Glutamatergic neuron (in vitro differentiated cells): Measurements from ENCODE around the gene IGLON5. TPM values are rescaled to one million over a fixed set of nuclear protein-coding genes. Genes with fewer than 3 reads are reported as not detected.

Experiments
- DNase-seq: peaks from one replicate; pipeline ENCODE4 v3.0.0; 2022
- H3K27ac Mint-ChIP-seq: one replicate; pipeline ENCODE4 v1.8.0; 2020; ENCODE audit warnings: mild to moderate bottlenecking, mixed read lengths, inconsistent platforms; ENCODE audit not compliant: unreplicated experiment
- H3K27me3 Mint-ChIP-seq: one replicate; pipeline ENCODE4 v1.8.0; 2020; ENCODE audit warnings: mild to moderate bottlenecking, moderate library complexity, mixed read lengths, inconsistent platforms; ENCODE audit not compliant: unreplicated experiment
- H3K36me3 Mint-ChIP-seq: one replicate; pipeline ENCODE4 v1.8.0; 2020; ENCODE audit warnings: mild to moderate bottlenecking, mixed read lengths, inconsistent platforms; ENCODE audit not compliant: unreplicated experiment
- H3K4me1 Mint-ChIP-seq: one replicate; pipeline ENCODE4 v1.8.0; 2020; ENCODE audit warnings: mild to moderate bottlenecking, low read depth, mixed read lengths, inconsistent platforms; ENCODE audit not compliant: unreplicated experiment
- H3K4me3 Mint-ChIP-seq: one replicate; pipeline ENCODE4 v1.8.0; 2020; ENCODE audit warnings: mild to moderate bottlenecking, mixed read lengths, inconsistent platforms; ENCODE audit not compliant: unreplicated experiment
- H3K9me3 Mint-ChIP-seq: one replicate; pipeline ENCODE4 v1.8.0; 2020; ENCODE audit warnings: mild to moderate bottlenecking, moderate library complexity, mixed read lengths, inconsistent platforms; ENCODE audit not compliant: unreplicated experiment
- total RNA-seq: library from RNA; stranded (reverse); fragmentation: NEBNext Ultra II Directional; extraction: Animal tissue kit (Norgen Biotek cat#: 25700); gene quantifications from one replicate; pipeline ENCODE4 v1.2.1, GENCODE V29; 2021; ENCODE audit not compliant: unreplicated experiment
- TF ChIP-seq, protein P1 (sequence below): fragments of 200-600 bp; sonication (generic); IDR thresholded peaks from one replicate; pipeline ENCODE4 v1.5.0; 2021; ENCODE audit not compliant: partially characterized antibody, unreplicated experiment

Gene IGLON5
- total RNA-seq, 1 donor from 2014 or later, result 59.9 TPM

- peak; percentile 20 for DNase-seq
- Mint-ChIP-seq H3K27me3 (peaks cover 4% of the 10 kb centered on the region), H3K27ac (no peak overlapping the region), H3K36me3 (no peaks in the 10 kb centered on the region), H3K4me3 (no peak overlapping the region), H3K4me1 (peaks cover 9% of the 10 kb centered on the region), H3K9me3 (peaks cover 4% of the 10 kb centered on the region)
- TF ChIP-seq, protein P1, sequence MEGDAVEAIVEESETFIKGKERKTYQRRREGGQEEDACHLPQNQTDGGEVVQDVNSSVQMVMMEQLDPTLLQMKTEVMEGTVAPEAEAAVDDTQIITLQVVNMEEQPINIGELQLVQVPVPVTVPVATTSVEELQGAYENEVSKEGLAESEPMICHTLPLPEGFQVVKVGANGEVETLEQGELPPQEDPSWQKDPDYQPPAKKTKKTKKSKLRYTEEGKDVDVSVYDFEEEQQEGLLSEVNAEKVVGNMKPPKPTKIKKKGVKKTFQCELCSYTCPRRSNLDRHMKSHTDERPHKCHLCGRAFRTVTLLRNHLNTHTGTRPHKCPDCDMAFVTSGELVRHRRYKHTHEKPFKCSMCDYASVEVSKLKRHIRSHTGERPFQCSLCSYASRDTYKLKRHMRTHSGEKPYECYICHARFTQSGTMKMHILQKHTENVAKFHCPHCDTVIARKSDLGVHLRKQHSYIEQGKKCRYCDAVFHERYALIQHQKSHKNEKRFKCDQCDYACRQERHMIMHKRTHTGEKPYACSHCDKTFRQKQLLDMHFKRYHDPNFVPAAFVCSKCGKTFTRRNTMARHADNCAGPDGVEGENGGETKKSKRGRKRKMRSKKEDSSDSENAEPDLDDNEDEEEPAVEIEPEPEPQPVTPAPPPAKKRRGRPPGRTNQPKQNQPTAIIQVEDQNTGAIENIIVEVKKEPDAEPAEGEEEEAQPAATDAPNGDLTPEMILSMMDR, result no peak
Observed at GRCh38 chr19:51295382-51296126, 15.9 kb upstream of the IGLON5 start.

GRCh38 chr19:51296336-51297093 is 14.9 kb upstream of the IGLON5 start:
- Mint-ChIP-seq H3K4me3 (no peak overlapping the region), H3K27me3 (peaks cover 4% of the 10 kb centered on the region), H3K27ac (no peak overlapping the region), H3K4me1 (peaks cover 9% of the 10 kb centered on the region), H3K9me3 (peaks cover 3% of the 10 kb centered on the region), H3K36me3 (no peaks in the 10 kb centered on the region)
- peak; percentile 20 for DNase-seq
- TF ChIP-seq, protein P1, result no peak

GRCh38 chr19:51297406-51297805 is 14.0 kb upstream of the IGLON5 start:
- Mint-ChIP-seq H3K4me3 (no peak overlapping the region), H3K9me3 (peaks cover 2% of the 10 kb centered on the region), H3K27me3 (peaks cover 4% of the 10 kb centered on the region), H3K4me1 (peaks cover 9% of the 10 kb centered on the region), H3K36me3 (no peaks in the 10 kb centered on the region), H3K27ac (no peak overlapping the region)
- TF ChIP-seq, protein P1, result no peak
- no peak for DNase-seq

GRCh38 chr19:51301266-51301665 is 10.2 kb upstream of the IGLON5 start:
- TF ChIP-seq, protein P1, result no peak
- H3K4me1 Mint-ChIP-seq, result no peaks in the 10 kb centered on the region
- H3K27ac Mint-ChIP-seq, result no peak overlapping the region
- peaks cover 3% of the 10 kb centered on the region for H3K9me3 Mint-ChIP-seq
- DNase-seq, result no peak
- peaks cover 4% of the 10 kb centered on the region for H3K36me3 Mint-ChIP-seq
- no peak overlapping the region for H3K4me3 Mint-ChIP-seq
- no peaks in the 10 kb centered on the region for H3K27me3 Mint-ChIP-seq

DNA sequence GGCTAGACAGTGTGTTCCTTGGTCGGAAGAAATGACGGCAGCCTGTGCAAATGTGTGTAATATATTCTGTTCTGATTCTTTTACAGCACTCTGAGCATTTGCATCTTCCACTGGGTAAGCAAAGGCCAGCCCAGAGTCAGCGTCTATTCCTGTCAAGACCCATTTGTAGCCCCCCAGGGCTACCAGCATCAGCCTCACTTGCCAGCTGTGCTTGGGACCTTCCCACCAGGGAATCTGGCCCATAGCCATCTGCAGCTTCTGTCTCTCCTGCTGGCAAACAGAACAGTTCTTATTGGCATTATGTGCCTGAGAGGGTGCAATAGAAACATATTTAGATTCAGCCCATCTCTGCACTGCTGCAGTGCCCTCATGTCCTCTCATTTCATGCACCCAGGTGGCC is 6.0 kb upstream of the IGLON5 start:
- Mint-ChIP-seq H3K4me1 (no peaks in the 10 kb centered on the region), H3K36me3 (peaks cover 4% of the 10 kb centered on the region), H3K27me3 (no peaks in the 10 kb centered on the region), H3K27ac (no peak overlapping the region), H3K9me3 (peaks cover 3% of the 10 kb centered on the region), H3K4me3 (no peak overlapping the region)
- TF ChIP-seq, protein P1, result no peak
- DNase-seq, result no peak
